ENCODE data around the gene SSTR5.

GRCh38 chr16:1053700-1054368 is 18.7 kb upstream of the SSTR5 start:
- no peak for TF ChIP-seq CTCF (IDR thresholded peaks at IDR 0.05)
- TF ChIP-seq POLR2A (IDR thresholded peaks at IDR 0.05) = no peak

Data from uterus (tissue), 2 donors.